HG03575 (cell line): ENCODE data around the gene CD109.
"Not testable (repeated sequence)": the region's sequence is repeated elsewhere in the genome, so short reads cannot be mapped to it uniquely, and the experiment has no call there.

ENCODE experiments used
- ATAC-seq: cut with Tn5 transposase; IDR thresholded peaks from one replicate; pipeline ENCODE4 v1.9.1; 2021; ENCODE audit not compliant: unreplicated experiment, insufficient number of reproducible peaks, low FRiP score; ENCODE audit errors: extremely low read depth

Gene CD109

GRCh38 chr6:73680289-73680918 is 15.6 kb upstream of the CD109 start:
- no peak for ATAC-seq

DNA sequence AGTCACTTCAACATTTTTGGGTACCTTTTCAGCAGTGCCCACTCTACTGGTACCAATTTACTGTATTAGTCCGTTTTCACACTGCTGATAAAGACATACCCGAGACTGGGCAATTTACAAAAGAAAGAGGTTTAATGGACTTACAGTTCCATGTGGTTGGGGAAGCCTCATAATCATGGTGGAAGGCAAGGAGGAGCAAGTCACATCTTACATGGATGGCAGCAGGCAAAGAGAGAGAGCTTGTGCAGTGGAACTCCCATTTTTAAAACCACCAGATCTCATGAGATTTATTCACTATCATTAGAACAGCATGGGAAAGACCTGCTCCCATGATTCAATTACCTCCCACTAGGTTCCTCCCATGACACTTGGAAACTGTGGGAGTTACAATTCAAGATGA is 12.4 kb upstream of the CD109 start:
- ATAC-seq: not testable (repeated sequence)

GRCh38 chr6:73688351-73688750 is 7.7 kb upstream of the CD109 start:
- no peak for ATAC-seq

DNA sequence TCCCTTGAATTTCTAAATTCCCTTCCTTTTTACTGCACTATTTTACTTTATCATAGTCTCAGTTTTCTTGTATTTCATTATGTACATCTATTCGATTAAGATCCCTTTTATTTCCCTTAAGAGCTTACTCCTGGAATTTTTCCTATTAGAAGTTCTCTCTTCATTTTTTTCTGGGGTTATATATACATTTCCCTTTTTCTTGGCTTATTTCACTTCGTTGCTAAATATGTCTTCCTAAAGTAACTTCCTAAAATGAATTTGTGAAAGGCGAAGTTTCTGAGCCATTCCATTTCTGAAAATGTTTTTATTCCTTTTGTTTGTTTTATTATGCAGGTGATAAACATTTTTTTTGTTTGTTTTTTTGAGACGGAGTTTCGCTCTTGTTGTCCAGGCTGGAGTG is 5.9 kb upstream of the CD109 start:
- ATAC-seq: no peak

GRCh38 chr6:73691512-73691911 is 4.5 kb upstream of the CD109 start:
- ATAC-seq: no peak

DNA sequence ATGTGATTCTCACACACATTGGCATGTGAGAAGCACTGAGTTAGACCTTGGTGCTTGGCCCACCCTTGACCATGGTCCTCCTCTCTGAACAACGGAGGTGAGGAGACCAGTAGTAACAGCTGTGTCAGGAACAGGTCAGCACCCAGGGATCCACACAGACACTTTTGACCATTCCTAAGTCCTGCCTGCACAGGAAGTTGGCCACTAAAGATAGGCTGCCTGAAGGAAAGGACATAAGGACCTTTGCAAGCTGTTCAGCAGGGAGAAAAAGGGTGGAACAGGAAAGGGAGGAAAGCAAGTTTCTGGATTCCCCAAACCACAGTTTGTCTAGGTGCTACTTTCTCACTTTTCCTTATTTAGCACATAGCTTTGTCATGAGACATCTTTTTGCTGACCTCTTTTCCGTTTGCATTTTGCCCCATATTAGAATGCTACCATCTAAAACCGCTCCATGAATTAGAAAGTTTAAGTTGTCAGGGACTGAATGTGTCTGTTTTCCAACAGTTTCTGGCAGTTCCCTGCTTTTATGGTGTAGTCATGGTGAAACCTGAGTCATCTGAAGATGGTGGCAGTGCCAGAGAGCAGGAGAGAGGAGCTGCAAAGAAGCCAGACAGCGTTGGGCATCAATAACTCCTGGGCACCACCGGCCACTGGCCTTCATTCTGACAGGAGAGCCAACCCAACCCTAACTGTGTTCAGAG is 1.1 kb upstream of the CD109 start:
- ATAC-seq: no peak

DNA sequence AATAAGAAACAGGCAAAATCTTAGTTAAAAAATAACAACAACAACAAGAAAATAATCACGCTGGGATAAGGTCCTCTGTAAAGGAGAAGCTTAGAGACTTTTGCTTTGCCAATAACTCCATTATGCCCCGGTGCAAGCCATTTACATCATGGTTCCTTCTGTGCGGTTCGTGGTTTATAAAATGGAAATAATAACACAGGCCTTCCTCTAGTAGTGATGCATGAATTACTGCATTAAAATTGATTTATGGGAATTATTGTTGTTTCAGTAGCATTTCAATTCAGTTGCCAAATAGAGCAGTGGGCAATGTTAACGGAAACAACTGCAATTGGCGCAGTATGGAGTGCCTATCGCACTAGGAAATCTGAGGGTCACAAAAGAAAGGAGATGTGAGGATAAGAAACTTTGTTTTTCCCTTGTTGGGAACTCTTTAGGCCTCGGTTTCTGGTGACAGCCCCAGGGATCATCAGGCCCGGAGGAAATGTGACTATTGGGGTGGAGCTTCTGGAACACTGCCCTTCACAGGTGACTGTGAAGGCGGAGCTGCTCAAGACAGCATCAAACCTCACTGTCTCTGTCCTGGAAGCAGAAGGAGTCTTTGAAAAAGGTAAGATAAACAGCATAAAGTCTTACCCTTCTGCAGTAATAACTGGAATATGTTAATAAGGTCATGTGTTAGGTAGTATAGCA is 1.1 kb downstream of the CD109 start:
- no peak for ATAC-seq

GRCh38 chr6:73699676-73700459 is 3.9 kb downstream of the CD109 start:
- ATAC-seq: no peak

DNA sequence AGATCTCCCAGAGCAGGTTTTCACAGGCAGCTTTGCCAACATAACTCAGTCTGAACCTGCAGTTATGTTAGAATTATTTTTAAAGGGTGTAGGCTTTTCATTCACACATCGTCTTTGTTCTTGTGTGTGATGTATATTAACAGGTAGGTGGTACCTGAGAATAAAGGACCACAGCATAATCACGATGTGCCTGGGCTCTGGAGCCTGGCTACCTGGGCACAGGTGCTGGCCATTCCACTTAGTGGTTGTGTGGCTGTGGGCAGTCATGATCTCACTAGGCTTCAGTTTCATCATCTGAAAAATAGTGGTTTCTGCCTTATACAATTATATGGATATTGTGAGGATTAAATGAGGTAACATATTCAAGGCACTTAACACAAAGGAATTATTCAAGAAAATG is 6.4 kb downstream of the CD109 start:
- ATAC-seq: no peak

GRCh38 chr6:73703466-73703865 is 7.5 kb downstream of the CD109 start:
- no peak for ATAC-seq

GRCh38 chr6:73704260-73704659 is 8.3 kb downstream of the CD109 start:
- ATAC-seq: no peak

- ATAC-seq: no peak
These were observed 8.8 kb downstream of the CD109 start for GRCh38 chr6:73704798-73705197.

- no peak for ATAC-seq
These were observed 11.0 kb downstream of the CD109 start for GRCh38 chr6:73706971-73707370.

DNA sequence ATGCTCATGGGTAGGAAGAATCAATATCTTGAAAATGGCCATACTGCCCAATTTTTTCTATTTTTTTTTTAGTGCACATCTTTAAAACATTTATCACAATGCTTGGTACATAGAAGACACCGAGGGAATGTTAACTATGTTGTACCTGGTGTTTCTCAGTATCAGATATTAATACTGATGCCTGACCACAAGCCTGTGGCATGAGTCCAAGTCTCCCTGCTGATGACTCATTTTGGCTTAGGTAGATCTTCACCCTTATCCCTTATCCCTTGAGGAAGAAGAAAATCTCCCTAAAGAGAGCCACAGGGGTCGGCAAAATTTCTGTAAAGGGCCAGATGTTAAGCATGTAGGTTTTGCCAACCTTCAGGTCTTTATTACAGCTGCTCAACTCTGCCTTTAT is 14.5 kb downstream of the CD109 start:
- ATAC-seq: no peak

GRCh38 chr6:73710948-73711347 is 14.9 kb downstream of the CD109 start:
- no peak for ATAC-seq

DNA sequence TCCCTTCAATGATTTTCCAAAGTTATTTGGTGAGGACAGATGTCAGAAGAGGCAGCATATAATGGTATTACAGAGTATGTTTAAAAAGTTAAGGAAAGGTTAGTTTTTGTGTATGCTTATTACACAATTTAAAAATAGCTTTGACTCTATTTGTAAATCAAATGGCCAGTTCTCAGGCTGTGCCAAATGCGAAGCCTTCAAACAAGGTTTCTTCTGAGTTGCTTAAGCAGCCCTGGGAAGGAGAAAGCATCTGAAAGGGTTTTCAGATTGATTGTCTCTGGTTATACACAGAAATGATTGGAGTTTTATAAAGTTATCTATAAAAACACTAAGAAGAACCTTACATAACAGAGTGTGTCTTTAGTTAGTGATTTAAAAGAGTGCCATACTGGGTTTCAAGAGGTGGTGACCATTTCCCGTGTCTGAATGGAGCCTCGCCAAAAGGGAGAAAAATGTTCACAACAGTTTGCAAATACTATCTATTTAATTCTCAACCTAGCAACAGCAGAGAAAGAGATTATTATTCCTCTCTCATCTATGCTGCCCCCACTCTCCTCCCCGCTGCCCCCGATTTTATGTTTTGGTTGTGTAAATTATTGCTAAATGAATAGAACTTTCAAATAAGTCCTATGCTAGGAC is 16.7 kb downstream of the CD109 start:
- no peak for ATAC-seq

DNA sequence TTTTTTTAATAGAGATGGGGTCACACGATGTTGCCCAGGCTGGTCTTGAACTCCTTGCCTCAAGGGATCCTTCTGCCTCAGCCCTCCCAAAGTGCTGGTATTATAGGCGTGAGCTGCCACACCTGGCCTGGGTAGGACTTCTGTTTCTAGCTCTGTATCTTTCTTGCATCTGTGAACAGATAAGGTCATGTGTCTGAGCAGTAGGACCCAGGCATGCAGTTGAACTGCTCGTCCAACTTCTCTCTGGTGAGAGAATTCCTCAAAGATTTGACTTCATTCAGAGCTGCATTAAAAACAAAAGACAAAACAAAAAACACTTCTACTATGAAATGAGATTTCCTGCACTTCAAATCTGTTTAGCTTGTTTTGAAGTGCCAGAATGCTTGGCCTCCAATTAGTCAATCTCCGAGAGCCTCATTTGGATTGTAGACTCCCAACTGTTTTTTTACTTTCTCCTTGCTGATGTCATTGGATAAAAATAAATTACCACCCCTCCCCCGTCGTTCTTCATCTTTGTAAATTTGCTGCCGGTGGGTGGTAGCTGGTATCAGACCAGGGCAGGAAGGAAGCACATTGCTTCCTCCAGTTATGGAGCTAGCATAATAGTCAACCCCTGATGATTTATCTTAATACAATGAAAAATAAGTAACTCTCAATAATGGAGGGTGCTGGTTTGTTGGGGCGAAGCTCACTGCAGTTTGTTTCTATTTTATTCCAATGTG is 17.6 kb downstream of the CD109 start:
- ATAC-seq: no peak

DNA sequence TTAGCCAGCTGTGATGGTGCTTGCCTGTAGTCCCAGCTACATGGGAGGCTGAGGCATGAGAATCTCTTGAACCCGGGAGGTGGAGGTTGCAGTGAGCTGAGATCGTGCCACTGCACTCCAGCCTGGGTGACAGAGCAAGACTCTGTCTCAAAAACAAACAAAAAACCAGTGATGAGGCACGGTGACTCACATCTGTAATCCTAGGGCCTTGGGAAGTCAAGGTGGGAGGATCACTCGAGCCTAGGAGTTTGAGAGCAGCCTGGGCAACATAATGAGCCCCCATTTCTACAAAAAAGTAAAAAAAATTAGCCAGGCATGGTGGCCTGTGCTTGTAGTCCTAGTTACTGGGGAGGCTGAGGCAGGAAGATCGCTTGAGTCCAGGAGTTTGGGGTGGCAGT is 19.1 kb downstream of the CD109 start:
- not testable (repeated sequence) for ATAC-seq

- no peak for ATAC-seq
These were observed 23.0 kb downstream of the CD109 start for GRCh38 chr6:73719046-73719445.
